WTC11 (cell line): ENCODE data around the gene UBE2R2.

Experiments used
- CREM ChIP-seq: sonication (generic); formaldehyde crosslinking; IDR thresholded peaks from 2 replicates; pipeline ENCODE4 v1.8.1; 2022; ENCODE audit warnings: mild to moderate bottlenecking, missing genetic modification reagents, moderate library complexity
- CTCF ChIP-seq: fragments of 200-600 bp; IDR thresholded peaks from 2 replicates; pipeline ENCODE4 v1.8.0; 2022; ENCODE audit warnings: antibody characterized with exemption
- ELF4 ChIP-seq: sonication (generic); formaldehyde crosslinking; IDR thresholded peaks from 2 replicates; pipeline ENCODE4 v1.8.1; 2022; ENCODE audit warnings: low read depth, mild to moderate bottlenecking, moderate library complexity, missing genetic modification reagents
- NR3C1 ChIP-seq: sonication (generic); formaldehyde crosslinking; conservative IDR thresholded peaks from 2 replicates; pipeline ENCODE4 v1.8.1; 2023; ENCODE audit warnings: low read depth, mild to moderate bottlenecking, missing genetic modification reagents
- TF ChIP-seq, protein P1 (sequence below): fragments of 250-450 bp; sonication (Bioruptor Pico); IDR thresholded peaks from 2 replicates; pipeline ENCODE4 v2.1.2; 2022; ENCODE audit warnings: mild to moderate bottlenecking, moderate library complexity
- TF ChIP-seq, protein P2 (sequence below): sonication (generic); formaldehyde crosslinking; IDR thresholded peaks from 2 replicates; pipeline ENCODE4 v1.8.1; 2023; ENCODE audit warnings: mild to moderate bottlenecking, missing genetic modification reagents, borderline replicate concordance

- TF ChIP-seq, protein P1, sequence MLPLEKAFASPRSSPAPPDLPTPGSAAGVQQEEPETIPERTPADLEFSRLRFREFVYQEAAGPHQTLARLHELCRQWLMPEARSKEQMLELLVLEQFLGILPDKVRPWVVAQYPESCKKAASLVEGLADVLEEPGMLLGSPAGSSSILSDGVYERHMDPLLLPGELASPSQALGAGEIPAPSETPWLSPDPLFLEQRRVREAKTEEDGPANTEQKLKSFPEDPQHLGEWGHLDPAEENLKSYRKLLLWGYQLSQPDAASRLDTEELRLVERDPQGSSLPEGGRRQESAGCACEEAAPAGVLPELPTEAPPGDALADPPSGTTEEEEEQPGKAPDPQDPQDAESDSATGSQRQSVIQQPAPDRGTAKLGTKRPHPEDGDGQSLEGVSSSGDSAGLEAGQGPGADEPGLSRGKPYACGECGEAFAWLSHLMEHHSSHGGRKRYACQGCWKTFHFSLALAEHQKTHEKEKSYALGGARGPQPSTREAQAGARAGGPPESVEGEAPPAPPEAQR (CRISPR knock-in tag): no peak
- TF ChIP-seq CTCF (no peak), NR3C1 (CRISPR knock-in tag) (no peak), CREM (CRISPR knock-in tag) (no peak), ELF4 (no peak)
- TF ChIP-seq, protein P2, sequence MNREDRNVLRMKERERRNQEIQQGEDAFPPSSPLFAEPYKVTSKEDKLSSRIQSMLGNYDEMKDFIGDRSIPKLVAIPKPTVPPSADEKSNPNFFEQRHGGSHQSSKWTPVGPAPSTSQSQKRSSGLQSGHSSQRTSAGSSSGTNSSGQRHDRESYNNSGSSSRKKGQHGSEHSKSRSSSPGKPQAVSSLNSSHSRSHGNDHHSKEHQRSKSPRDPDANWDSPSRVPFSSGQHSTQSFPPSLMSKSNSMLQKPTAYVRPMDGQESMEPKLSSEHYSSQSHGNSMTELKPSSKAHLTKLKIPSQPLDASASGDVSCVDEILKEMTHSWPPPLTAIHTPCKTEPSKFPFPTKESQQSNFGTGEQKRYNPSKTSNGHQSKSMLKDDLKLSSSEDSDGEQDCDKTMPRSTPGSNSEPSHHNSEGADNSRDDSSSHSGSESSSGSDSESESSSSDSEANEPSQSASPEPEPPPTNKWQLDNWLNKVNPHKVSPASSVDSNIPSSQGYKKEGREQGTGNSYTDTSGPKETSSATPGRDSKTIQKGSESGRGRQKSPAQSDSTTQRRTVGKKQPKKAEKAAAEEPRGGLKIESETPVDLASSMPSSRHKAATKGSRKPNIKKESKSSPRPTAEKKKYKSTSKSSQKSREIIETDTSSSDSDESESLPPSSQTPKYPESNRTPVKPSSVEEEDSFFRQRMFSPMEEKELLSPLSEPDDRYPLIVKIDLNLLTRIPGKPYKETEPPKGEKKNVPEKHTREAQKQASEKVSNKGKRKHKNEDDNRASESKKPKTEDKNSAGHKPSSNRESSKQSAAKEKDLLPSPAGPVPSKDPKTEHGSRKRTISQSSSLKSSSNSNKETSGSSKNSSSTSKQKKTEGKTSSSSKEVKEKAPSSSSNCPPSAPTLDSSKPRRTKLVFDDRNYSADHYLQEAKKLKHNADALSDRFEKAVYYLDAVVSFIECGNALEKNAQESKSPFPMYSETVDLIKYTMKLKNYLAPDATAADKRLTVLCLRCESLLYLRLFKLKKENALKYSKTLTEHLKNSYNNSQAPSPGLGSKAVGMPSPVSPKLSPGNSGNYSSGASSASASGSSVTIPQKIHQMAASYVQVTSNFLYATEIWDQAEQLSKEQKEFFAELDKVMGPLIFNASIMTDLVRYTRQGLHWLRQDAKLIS (CRISPR knock-in tag): no peak
Measured at GRCh38 chr9:33942471-33943083, 125.6 kb downstream of the UBE2R2 start.
